ENCODE data around the gene SUN1. TPM values are rescaled to one million over a fixed set of nuclear protein-coding genes. Genes with fewer than 3 reads are reported as not detected.

The SUN1 gene
- total and polyA plus RNA-seq, 7 donors: 52.5 to 159 (median 132) TPM

DNA sequence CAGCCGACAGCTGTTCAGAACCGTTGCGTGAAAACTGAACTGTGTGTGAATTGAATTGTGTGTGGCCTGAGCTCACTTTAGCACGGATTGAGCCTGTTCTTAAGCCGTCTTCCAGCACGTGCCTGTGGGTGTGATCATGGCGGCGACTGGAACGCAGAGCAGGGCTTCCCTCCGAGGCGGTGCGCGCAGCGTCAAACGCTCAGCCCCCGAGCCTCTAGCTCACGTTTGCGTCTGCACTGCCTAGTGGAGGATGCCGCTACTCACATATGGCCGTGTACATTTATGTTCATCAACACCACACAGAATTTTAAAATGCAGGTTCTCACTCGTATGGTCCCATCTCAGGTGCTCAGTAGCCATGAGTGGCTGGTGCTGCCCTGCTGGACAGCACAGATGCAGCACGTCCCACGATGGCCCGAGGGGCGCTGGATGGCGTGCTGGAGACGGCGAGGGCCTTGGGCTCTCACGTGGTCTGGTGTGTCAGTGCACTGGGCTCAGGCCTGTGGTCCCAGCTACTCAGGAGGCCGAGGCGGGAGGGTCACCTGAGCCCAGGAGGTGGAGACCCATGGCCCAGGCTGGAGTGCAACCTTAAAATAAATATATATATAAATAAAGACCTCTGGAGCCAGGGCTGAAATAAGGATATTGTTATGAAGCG lies 22.0 kb downstream of the SUN1 start:
- Histone ChIP-seq H3K4me3 (no peak overlapping the region), H3K27ac (no peak overlapping the region), H3K9me3 (no peaks in the 10 kb centered on the region), H3K36me3 (ENCODE audit: insufficient read depth in 1 of 2, low read depth in 1 of 2) (peaks cover 9 to 100% of the 10 kb centered on the region in 2 donors), H3K27me3 (ENCODE audit: insufficient read depth in 3 of 3, low read length in 2 of 3) (no peaks in the 10 kb centered on the region), H3K4me1 (peaks cover 4% of the 10 kb centered on the region)
- intact Hi-C loops (cut with DNase I): no loop called here
- ATAC-seq: no peak
- TF ChIP-seq, protein P1, sequence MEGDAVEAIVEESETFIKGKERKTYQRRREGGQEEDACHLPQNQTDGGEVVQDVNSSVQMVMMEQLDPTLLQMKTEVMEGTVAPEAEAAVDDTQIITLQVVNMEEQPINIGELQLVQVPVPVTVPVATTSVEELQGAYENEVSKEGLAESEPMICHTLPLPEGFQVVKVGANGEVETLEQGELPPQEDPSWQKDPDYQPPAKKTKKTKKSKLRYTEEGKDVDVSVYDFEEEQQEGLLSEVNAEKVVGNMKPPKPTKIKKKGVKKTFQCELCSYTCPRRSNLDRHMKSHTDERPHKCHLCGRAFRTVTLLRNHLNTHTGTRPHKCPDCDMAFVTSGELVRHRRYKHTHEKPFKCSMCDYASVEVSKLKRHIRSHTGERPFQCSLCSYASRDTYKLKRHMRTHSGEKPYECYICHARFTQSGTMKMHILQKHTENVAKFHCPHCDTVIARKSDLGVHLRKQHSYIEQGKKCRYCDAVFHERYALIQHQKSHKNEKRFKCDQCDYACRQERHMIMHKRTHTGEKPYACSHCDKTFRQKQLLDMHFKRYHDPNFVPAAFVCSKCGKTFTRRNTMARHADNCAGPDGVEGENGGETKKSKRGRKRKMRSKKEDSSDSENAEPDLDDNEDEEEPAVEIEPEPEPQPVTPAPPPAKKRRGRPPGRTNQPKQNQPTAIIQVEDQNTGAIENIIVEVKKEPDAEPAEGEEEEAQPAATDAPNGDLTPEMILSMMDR (IDR thresholded peaks at IDR 0.05): no peak
- DNase-seq: no peak
- 85 to 89% (median 86%) methylated on average over 32 of the region's 32 CpGs for WGBS, 3 donors

DNA sequence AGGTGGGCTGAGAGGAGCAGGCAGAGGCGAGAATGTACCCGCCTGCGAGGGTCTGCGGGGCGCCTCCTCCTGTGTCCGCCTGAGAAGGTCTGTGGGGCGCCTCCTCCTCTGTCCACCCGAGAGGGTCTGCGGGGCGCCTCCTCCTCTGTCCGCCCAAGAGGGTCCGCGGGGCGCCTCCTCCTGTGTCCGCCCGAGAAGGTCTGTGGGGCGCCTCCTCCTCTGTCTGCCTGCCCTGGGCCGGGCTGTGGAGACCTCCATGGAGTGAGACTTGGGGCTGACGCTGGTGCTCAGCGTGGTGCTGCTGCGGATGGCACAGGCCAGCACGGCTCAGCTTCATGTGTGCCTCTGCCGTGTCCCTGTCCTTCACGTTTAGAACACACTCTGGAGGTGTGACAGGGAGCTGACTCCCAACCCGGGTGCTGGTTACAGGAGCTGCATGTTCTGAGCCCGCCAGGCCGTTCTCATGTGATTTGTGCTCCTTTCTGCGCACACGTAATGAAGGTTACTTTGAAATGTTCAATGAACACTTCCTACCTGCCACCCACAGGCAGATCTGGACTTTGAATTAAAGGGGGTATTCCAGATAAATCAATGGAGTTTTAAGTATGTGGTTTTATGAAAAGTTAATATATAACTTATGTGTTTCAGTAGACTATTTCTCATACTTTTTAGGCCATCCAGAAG lies 23.6 kb downstream of the SUN1 start:
- no peaks in the 10 kb centered on the region for H3K9me3 ChIP-seq
- TF ChIP-seq, protein P1 (IDR thresholded peaks at IDR 0.05): no peak
- H3K4me3 ChIP-seq: no peak overlapping the region
- no peak for ATAC-seq
- no peak overlapping the region for H3K27ac ChIP-seq
- H3K27me3 ChIP-seq (ENCODE audit: insufficient read depth in 3 of 3, low read length in 2 of 3): no peaks in the 10 kb centered on the region
- WGBS, 3 donors: 91 to 94% (median 91%) methylated on average over 18 to 29 of the region's 29 CpGs
- DNase-seq: no peak
- peaks cover 12 to 100% of the 10 kb centered on the region in 2 donors for H3K36me3 ChIP-seq (ENCODE audit: insufficient read depth in 1 of 2, low read depth in 1 of 2)
- intact Hi-C loops (cut with DNase I): no loop called here
- H3K4me1 ChIP-seq: peaks cover 4% of the 10 kb centered on the region

DNA sequence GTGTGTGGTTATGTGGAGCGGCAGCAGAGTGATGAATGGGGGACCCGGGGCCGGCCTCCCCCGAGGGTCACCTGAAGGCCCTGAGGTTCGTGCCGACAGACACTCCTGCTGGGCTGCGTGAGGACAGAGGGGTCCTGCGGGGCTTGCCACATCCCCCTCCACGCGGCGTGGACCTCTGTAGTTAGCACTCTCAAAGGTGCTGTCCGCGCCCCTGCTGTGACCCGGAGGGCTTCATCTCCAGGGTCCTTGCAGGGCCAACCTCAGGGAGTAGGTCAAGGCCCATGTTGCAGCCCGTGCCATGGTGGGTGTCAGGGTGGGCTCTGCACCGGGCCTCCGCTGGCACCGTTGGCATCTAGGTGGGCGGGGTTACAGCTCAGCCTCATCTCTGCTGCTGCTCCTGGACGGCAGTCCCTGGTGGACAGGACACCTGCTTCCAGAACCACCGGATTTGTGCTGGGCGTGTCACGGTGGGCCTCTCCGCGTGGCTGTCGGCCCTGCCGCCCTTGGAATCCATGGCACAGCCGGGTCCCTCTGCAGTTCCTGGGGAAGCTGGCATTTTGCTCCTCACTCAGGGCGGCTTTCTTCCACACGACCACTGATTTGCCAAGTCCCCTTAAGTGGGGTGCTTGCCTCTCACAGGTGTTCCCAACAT lies 24.3 kb downstream of the SUN1 start:
- Histone ChIP-seq H3K4me3 (no peak overlapping the region), H3K27me3 (ENCODE audit: insufficient read depth in 3 of 3, low read length in 2 of 3) (no peaks in the 10 kb centered on the region), H3K27ac (no peak overlapping the region), H3K9me3 (no peaks in the 10 kb centered on the region), H3K4me1 (peaks cover 2% of the 10 kb centered on the region), H3K36me3 (ENCODE audit: insufficient read depth in 1 of 2, low read depth in 1 of 2) (peaks cover 14 to 100% of the 10 kb centered on the region in 2 donors)
- 79 to 85% (median 84%) methylated on average over 28 to 30 of the region's 30 CpGs for WGBS, 3 donors
- no peak for DNase-seq
- TF ChIP-seq, protein P1 (IDR thresholded peaks at IDR 0.05): no peak
- intact Hi-C loops (cut with DNase I): no loop called here
- ATAC-seq: no peak

DNA sequence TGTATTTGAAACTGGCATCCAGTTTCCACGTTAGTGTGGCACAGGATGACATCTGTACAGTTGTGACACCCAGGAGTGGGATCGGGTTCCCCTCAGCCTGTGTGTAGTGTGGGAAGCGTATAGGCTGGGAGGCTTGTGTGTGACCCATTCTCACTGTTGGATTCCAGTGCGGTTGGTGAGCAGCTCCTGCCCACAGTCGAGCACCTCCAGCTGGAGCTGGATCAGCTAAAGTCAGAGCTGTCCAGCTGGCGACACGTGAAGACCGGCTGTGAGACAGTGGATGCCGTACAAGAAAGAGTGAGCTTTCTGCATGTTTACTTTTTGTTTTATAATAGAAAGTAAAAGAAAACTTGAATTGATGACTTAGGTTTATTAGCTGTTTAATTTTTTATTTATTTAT lies 25.4 kb downstream of the SUN1 start:
- Histone ChIP-seq H3K9me3 (no peaks in the 10 kb centered on the region), H3K4me3 (no peak overlapping the region), H3K27ac (peak overlapping the region; percentile 54), H3K27me3 (ENCODE audit: insufficient read depth in 3 of 3, low read length in 2 of 3) (no peaks in the 10 kb centered on the region), H3K36me3 (ENCODE audit: insufficient read depth in 1 of 2, low read depth in 1 of 2) (peaks cover 11 to 100% of the 10 kb centered on the region in 2 donors), H3K4me1 (no peaks in the 10 kb centered on the region)
- intact Hi-C loops (cut with DNase I): no loop called here
- DNase-seq: peak in 1 of 2 donors; percentile 68
- TF ChIP-seq, protein P1 (IDR thresholded peaks at IDR 0.05): no peak
- WGBS, 3 donors: 30 to 63% (median 49%) methylated on average over 9 of the region's 9 CpGs
- peak; percentile 82 to 88 (median 86) for ATAC-seq

Data from psoas muscle (tissue), 8 donors.